Mesenteric fat pad (tissue), 1 donor: ENCODE measurements around the gene RAPGEF4. TPM values are rescaled to one million over a fixed set of nuclear protein-coding genes. Genes with fewer than 3 reads are reported as not detected.

ENCODE experiments used
- DNase-seq: peaks from one replicate; pipeline ENCODE4 v3.0.0-alpha.2; 2020; ENCODE audit warnings: low spot score
- total RNA-seq: library from RNA; stranded (reverse); fragmentation: NEBNext Ultra II Directional; extraction: Animal tissue kit (Norgen Biotek cat#: 25700); gene quantifications from one replicate; pipeline ENCODE4 v1.2.1, GENCODE V29; 2021
- donor health status: DM: yes; HTN: yes; CAD: no.

RAPGEF4 gene
- total RNA-seq, 1 donor from 2014 or later: 10.4 TPM

DNA sequence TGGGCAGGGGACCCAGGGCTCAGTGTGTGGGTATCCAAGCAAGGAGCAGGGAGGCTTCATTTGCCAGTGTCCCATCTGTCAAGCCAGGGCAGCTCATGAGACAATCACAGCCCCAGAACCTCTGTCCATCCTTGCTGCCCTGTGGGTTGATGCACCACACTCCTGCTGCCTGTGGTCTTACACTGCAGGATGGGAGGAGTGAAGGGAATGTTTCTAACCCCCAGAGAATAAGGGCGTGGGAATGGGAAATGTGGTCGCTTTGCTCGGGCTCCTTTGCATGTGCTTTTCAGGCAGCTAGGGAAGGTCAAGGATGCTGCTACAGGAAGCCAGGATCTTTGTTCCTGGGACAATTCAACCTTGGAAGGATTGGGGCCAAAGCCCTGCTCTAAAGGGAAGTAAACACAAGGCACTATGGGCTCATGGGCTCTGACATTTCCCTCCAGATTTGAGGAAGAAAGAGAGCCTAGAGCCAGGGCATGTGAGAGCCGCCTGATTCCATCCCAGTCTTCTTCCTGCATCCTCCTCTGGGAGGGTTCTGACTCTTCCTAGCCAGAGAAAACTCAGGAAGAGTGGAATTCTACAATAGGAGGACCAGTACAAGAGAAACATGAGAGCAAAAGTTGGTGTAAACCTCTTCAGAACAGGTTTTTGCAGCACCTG lies 321.2 kb downstream of the RAPGEF4 start:
- no peak for DNase-seq

DNA sequence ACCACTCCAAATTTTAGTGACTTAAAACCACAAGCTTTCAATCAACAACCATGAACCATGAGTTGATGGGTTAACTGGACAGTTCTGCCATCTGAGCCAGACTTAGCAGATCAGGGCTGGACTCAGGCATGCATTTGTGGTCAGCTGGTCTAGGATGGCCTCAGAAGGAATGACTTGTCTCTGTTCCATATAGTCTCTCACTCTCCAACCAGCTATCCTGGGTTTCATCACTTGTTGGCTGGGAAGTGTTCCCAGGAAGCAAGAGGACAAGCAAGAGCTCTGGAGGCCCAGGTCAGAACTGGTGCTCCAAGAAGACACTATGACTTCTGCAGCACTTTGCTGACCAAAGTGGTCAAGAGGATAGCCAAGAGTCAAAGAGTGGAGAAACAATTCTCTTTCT lies 322.5 kb downstream of the RAPGEF4 start:
- no peak for DNase-seq

DNA sequence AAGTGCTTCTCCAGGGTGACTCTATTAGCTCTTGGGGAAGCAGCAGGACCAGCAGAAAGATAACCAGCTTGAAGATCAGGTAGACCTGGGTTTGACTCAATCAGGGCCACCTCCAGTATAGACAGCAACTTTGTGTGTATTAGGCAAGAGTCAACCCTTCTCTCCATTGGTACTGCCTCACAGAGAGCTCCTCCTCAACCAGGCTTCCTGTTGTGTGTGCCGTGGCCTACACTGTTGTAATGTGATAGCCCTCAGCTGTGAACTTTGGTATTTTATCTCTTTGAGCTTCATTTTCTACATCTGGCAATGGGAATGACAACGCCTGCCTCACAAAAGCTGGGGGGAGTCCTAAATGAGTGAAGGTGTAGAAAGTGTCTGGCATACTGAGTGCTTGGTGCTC lies 323.0 kb downstream of the RAPGEF4 start:
- DNase-seq: no peak

DNA sequence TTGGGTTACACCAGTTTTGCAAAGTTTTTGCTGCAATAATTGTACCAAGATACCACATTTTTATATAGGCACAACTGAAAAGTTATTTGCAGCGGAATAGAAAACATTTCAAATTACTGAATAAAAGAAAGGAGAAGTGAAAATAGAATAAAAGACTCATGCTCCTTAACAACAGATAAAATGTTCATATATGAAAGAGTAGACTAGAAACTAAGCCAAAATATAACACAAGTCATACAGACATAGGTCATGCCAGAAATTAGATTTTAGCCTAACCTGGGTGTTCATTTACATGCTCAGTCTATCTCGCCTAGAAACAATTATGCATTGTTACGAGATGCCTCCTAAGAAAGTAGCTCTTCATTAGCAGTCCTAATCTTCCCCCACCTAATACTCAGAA lies 323.6 kb downstream of the RAPGEF4 start:
- no peak for DNase-seq

DNA sequence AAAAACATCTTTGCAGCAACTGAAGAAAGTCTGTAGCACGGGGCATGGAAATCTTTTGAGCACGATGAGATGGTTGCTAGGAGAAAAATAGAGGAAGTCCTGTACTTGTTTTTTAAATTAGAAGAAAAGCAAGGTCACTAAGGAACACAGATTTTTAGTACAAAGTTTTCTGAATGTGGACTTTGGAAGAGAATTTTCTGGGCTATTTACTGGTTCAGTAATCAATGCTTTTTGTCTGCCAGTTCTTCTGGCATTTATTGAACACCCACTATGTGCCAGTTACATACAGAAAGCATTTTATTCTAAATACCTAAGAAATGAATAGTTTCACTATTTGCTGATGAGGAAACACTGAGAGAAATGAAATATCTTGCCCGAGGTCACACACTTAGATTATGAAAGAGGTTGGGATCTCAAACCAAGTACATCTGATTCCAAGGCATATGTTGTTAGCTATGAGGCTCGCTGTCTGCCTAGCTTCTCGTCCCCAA lies 324.4 kb downstream of the RAPGEF4 start:
- no peak for DNase-seq

DNA sequence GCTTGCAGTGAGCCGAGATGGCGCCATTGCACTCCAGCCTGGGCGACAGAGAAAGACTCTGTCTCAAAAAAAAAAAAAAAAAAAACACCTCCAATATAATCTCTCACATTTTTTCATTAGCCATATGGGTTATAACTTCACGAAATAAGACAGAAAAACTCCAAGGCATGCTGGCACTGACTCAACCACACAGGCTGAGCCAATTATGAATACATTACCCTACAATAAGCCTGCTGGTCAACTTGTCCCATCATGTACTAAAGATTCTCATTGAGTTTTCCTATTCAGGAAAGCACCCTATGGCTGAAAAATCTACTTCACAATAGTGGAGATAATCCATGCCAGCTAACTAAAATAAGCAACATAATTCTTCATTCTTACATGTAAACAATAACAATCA lies 327.2 kb downstream of the RAPGEF4 start:
- no peak for DNase-seq

DNA sequence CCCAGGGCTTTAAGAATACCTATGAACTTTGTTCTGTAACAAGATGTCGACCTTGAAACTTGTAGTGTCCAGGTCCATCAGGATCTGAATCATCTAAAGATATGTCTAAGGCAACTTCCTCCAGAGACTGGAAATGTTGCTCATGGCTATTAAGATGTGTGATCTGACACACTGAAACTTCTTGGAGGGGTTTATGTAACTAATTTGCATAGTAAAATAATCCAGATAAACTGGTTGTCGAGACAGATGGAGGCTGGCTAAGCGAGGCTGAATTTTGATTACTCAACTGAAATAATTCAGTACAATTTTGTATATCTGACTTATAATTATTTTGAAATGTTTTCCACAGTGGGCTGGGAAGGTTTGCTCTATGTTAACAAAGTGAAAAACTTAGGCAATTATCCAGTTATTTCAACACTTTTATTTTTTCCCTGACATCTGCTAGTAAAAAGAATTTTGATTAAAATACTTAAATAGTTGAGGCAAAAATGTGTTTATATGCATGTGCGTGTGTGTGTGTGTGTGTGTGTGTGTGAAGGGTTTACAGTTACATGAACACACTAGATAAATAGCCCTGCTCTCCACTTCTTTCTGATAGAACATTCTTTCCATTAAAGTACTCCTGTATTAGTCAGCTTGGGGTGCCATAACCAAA lies 328.6 kb downstream of the RAPGEF4 start:
- no peak for DNase-seq

DNA sequence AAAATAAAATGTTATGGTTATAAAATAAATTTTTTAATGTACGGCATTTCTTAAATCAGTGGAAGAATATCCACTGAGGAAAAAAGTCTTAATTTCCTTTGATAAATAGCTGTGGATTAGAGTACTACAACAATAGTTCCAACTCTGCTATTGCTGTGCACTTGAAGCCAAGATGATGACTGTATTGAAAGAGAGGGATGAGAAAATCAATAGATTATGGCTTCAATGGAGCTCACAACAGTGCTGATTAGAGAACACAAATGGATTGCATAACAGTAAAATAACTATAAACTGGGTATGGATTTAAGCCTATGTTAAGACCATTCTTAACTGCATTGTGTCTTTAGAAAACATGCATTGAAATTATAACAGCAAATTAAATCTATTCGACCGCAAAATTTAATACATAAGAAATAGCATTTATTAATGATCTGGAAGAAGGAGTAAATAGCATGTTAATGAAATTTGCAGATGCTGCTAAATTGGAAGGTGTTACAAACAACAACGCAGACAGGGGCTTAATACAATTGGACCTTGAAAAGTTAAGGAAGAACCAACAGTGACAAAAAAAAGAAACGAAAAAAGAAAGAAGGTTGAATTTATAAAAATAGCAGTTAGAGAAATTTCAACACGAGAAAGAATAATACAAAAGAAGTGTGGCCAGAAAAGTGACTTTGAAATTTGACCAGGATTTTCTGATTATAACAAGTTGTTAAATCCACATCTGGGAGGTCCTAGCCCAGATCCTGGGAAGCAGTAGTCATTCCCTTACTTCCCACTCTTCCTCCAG lies 331.4 kb downstream of the RAPGEF4 start:
- no peak for DNase-seq

DNA sequence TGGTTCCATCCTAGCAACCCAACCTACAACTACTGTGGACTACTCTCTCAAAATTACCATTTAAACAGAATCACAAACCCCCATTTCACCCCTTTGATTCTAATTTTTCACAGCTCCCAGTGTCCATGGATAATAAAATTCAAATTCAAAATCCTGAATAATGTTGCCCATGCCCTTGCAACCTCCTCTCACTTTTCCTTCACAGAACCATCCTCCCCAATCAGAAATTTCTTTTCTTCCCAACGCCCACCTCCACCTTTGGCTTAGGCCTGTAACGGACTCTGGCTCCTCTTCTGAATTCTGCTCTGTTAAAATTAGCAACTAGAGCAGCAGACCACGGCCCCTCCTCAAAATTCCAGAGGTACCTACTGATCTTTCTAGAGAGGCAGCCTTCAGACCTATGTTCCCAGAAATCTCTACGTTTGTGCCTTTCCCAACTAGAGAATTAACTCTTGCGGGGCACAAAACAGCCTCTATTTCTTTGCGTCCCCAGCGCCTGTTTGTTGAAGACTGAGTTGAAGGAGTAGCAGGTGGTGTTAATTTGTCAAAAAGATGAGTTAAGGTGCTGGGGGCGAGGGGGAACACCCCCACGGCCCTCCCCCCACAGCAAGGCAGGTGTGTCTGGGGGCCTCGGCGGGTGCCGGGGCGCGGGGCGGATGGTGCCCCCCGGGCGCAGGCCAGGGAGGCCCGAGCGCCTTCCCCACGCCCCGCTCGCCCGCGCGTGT lies 339.6 kb downstream of the RAPGEF4 start:
- DNase-seq: no peak

DNA sequence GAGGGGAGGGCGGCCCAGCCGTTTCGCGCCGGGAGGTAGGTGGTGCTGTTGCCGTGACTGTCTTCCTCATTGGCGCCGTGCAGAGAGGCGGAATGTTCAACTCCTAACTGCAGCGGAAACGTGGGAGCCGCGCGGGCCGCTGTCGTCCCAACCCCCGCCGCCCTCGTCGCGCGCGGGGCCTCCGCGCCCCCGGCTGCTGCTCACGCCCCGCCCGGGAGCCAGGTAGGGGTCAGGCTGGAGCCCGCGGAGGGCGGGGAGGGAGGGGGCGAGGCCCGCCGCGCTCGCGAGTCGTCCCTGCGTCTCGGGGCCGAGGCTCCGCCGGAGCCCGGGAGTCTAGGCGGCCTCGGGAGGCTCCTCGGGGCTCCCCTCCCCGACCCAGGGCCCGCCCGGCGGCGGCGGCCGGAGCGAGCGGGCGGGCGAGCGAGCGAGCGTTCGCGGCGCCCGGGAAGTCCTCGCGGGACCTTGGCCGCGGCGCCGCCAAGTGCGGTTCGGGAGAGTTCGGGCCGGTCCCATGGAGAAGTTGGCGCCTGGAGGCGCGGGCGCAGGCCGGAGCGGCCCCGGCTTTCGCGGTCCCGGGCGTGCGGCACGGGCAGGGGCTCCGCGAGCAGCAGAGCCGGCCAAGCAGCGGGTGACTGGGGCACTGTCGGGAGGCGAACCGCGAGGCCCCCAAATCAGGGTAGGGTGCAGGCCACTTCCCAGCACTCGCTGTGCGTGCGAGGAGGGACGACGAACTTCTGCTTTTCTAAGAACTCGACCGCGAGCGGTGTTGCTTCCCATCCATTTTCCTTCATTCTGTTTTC lies 340.3 kb downstream of the RAPGEF4 start, which contains the start of gene MAP3K20:
MAP3K20 (plus strand) TSS at position 66 of the 800 bp plus-strand sequence. CDS start 15,186 bp downstream, outside the sequence.
- DNase-seq: peak; percentile 91

DNA sequence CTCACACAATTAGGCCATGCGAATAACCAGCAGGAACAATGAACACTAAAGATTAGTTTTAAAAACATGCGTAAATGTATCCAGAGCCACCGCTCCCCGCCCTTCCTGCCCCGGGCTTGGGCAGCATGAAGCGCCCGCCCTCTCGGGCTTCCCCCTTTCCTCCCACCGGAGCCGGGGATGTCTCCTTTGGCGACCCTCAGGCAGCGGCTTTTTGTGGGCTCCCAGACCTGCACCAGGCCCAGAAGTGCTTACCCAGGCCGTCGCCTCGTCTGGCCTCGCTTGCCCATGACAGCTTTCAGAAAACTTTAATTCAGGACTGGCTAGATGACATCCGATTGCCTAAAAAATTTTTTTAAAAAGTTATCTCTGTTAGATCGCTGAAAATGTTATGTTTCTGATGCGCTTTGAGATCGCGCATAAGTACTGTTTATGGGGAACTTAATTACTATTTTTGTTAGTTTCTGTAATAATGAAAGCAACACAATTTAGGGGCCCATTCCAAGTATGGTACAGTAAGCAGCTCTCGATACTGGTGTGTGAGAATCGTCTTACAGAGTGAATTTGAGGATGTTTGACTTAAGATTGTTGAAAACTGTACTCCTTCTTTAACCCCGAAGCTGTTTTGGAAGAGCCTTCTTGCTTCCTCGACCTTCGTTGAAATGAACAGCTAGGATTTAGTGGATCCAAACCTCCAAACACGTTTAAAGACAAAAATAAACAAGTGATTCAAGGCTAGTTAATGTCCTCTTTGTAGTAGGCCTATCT lies 341.1 kb downstream of the RAPGEF4 start:
- no peak for DNase-seq

DNA sequence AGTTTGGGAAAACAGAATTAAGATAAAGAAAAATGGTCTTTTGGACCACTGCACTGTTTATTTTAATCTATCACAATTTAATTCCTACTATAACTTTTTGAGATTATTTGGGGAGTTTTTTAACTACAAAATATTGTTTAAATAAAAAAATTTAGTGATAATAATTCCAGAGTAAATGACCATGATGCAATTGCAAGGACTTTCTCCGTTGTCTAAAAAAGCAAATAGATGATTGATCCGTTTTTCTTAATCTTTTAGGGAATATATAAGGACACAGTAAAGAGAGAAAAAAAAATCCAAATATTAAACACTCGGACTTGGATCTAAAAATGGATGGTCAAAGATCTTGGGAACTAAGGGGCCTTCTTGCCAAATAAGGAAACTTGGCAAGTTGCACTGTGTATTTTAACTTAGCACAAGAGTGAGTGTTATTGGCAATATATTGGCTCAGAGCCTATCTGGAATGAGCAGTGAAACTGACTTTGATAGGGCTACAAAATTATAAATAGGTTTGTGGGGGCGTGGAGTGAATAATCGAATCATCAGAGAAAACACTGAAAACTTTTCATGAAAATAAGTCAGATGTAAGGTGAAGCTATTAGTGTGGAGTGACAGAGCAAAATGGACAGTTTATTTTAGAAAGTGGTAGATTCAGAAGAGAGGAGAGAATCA lies 342.0 kb downstream of the RAPGEF4 start:
- DNase-seq: no peak

DNA sequence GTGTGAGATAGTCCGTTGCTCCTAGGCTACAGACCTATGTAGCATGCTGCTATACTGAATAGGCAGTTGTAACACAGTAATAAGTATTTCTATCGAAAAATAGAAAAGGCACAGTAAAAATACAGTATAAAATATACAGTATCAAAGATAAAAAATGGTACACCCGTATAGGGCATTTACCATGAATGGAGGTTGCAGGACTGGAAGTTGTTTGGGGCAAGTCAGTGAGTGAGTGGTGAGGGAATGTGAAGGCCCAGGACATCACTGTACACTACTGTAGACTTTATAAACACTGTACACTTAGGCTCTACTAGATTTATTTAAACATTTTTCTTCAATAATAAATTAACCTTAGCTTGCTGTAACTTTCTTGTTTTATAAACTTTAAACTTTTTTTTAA lies 343.5 kb downstream of the RAPGEF4 start:
- no peak for DNase-seq

DNA sequence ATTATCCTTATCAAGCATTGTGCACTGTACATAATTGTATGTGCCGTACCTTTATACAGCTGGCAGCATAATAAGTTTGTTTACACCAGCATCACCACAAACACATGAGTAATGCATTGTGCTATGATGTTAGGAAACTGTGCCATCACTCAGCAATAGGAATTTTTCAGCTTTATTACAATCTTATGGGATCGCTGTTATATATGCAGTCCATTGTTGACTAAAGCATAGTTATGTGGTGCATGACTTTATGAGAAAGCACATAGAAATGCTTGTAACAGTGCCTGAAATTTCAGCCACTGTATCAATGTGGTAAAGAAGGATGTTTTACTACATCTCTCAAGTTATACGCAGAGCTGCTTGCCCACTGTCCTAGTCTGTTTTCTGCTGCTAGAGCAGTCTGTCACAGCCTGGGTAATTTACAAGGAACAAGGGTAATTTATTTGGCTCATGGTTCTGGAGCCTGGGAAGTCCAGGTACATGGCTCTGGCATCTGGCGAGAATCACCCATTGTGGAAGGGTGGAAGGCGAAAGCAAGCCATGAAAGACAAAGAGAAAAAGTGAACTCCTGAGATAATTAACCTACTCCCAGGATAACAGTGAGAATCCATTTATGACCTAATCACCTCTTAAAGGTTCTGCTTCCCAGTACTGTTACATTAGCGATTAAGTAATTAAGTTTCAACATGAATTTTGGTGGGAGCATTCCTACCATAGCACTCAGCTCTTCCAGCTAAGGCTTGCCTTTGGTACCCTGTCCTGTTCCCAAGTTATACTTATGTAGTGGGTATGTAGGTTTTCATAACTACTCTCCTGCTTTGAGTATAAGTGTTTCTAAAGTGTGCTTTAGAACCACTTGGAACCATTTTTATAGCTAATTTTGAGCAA lies 344.6 kb downstream of the RAPGEF4 start:
- DNase-seq: no peak

DNA sequence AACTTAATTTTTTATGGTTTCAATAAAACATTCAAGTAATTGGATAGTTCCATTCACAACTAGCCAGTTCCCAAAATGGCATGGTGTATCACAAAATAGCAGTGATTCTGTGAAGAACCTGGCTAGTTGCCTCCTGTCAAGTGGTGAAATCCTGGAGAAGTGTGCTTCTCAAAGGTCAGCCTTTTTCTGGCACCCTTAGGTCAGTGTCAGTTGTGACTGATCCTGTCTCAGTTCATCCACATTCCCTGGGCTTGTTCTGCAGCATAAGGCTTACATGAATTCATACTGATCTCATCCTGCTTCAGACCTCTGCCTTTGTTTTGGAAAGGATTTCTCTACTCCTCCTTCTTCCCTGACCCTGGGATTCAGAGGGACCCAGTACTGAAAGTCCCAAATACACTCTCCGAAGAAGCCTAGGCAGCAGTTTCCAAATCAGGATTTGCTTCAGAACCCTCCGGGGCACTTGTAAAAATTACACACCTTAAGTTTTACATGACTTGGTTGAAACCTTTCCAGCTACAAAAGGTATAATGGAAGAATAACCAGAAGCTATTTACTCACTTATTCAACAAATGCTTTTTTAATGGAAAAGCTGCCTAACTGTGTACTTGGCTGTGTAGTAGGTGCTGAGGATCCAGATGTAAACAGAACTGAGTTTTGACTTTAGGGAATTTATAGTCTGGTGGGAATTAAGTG lies 351.0 kb downstream of the RAPGEF4 start:
- no peak for DNase-seq

DNA sequence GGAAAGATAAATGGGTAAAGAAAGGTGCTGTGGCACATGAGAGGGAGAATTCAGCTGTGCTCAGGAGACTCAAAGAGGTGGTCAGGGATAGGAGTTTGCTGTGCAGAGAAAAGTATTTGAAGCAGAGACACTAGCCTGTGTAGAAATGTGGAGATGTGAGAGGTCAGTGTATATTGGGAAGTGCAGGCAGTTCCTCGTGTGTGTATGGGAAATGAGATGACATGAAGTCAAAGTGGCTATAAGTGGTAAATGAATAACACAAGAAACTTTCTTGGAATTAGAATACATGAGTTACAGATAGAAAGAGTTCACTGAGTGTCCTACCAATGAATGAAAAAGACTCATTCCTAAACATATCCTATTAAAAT lies 351.6 kb downstream of the RAPGEF4 start:
- DNase-seq: no peak

DNA sequence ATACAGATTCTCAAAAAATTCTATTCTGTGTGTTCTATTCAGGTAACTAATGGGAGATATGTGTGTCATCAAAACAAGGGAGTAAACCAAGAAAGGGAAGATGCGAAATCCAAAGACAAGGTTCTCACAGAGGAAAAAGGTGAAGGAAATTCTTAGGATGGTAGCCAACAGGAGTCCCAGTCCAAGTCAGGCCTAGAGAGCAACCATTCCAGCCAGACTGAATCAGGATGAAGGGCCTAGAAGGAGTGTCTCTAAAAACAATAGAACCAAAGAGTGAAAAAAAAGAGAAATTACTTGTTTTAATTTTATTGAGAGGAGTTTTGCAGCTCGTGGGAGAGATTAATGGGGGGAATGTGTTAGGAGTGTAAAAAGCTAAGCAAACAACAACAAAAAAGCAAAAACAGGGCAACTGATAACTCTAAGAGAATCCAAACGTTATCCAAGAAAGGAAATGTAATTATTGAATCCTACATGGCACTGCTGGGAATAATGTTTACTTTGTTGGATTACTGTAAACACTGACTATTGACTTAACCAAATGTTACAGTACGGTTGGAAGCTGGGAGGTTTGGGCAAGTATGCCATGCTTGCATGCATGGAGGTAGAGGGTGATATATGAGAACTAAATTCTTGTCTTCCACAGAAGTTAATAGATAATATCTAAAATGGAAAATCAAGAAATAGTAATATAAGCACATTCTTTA lies 352.3 kb downstream of the RAPGEF4 start:
- DNase-seq: no peak
